Activated B cell treated with CpG ODN at 0.5 μM for 24 hours (primary cell): ENCODE results near the gene MYLK4. TPM values are rescaled to one million over a fixed set of nuclear protein-coding genes. Genes with fewer than 3 reads are reported as not detected.

Source experiments
- ATAC-seq: fragments of 200-7000 bp; cut with Tn5 transposase; one replicate; pipeline ENCODE4 v1.10.0; 2021; ENCODE audit warnings: low read depth, mild to moderate bottlenecking, moderate library complexity
- CTCF ChIA-PET: fragments of 350-600 bp; sonication (Branson Sonifier 250); formaldehyde crosslinking; loops from one replicate; lab custom pipeline; 2021; ENCODE audit warnings: antibody characterized with exemption; lab: Charles Lee
- POLR2A ChIA-PET: fragments of 350-600 bp; sonication (Branson Sonifier 250); formaldehyde crosslinking; loops from one replicate; lab custom pipeline; 2021; ENCODE audit warnings: antibody characterized with exemption; lab: Charles Lee
- DNase-seq: peaks from one replicate; pipeline ENCODE4 v3.0.0; 2022
- H3K27ac Mint-ChIP-seq: one replicate; pipeline ENCODE4 v1.8.0; 2020; ENCODE audit warnings: mixed read lengths
- H3K27me3 Mint-ChIP-seq: one replicate; pipeline ENCODE4 v1.8.0; 2021; ENCODE audit warnings: mixed read lengths
- H3K36me3 Mint-ChIP-seq: one replicate; pipeline ENCODE4 v1.8.0; 2021; ENCODE audit warnings: low read depth, mixed read lengths
- H3K4me1 Mint-ChIP-seq: one replicate; pipeline ENCODE4 v1.8.0; 2021; ENCODE audit warnings: mixed read lengths
- H3K4me3 Mint-ChIP-seq: one replicate; pipeline ENCODE4 v1.8.0; 2020; ENCODE audit warnings: mild to moderate bottlenecking, mixed read lengths
- H3K9me3 Mint-ChIP-seq: one replicate; pipeline ENCODE4 v1.8.0; 2020; ENCODE audit warnings: mixed read lengths
- intact Hi-C: fragments of 100-400 bp; cut with micrococcal nuclease; formaldehyde crosslinking; loops from one replicate; pipeline ENCODE4 v1.15.1; 2024
- total RNA-seq: library from RNA; stranded (reverse); gene quantifications from 2 replicates; pipeline ENCODE4 v1.2.3, GENCODE V29; 2022
- TF ChIP-seq, protein P1 (sequence below): fragments of 200-600 bp; IDR thresholded peaks from one replicate; pipeline ENCODE4 v1.8.0; 2022; ENCODE audit warnings: antibody characterized with exemption, mild to moderate bottlenecking

MYLK4 gene
- total RNA-seq, 1 donor from 2014 or later: 0.58 TPM

DNA sequence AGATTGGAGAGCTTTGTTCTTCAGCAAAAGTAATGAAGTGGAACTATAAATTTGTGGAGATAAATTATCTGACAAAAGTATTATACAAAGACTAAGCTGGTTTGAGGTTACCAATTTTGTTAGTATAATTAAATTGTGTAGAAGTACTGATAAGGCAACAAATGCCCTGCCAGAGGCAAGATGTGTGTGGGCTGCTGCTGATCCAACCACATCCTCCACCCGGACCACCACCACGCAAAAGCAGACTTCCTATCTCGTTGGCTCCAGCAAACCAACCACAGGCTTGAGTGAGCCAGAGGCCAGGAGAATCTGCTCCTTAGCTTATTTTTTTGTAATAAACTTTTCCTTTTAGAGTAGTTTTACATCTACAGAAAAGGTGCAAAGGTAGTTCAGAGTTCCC is 1.1 kb upstream of the MYLK4 start:
- H3K27me3 Mint-ChIP-seq: peaks cover 17% of the 10 kb centered on the region
- ChIA-PET CTCF (interaction anchor here (0.7 to 5.0 kb wide), 5 partner anchors 13 to 1210 kb away, joined by 3 to 50 read pairs (median 18); no protein-coding TSS in a partner anchor), POLR2A (no interaction called here)
- no peak for ATAC-seq
- no peak overlapping the region for H3K27ac Mint-ChIP-seq
- TF ChIP-seq, protein P1, sequence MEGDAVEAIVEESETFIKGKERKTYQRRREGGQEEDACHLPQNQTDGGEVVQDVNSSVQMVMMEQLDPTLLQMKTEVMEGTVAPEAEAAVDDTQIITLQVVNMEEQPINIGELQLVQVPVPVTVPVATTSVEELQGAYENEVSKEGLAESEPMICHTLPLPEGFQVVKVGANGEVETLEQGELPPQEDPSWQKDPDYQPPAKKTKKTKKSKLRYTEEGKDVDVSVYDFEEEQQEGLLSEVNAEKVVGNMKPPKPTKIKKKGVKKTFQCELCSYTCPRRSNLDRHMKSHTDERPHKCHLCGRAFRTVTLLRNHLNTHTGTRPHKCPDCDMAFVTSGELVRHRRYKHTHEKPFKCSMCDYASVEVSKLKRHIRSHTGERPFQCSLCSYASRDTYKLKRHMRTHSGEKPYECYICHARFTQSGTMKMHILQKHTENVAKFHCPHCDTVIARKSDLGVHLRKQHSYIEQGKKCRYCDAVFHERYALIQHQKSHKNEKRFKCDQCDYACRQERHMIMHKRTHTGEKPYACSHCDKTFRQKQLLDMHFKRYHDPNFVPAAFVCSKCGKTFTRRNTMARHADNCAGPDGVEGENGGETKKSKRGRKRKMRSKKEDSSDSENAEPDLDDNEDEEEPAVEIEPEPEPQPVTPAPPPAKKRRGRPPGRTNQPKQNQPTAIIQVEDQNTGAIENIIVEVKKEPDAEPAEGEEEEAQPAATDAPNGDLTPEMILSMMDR: no peak
- H3K4me3 Mint-ChIP-seq: no peak overlapping the region
- peaks cover 2% of the 10 kb centered on the region for H3K9me3 Mint-ChIP-seq
- H3K4me1 Mint-ChIP-seq: peaks cover 13% of the 10 kb centered on the region
- DNase-seq: no peak
- intact Hi-C loops: loop anchor here (2.0 to 10.0 kb wide), 2 partner anchors 19 to 117 kb away; no protein-coding TSS in a partner anchor
- no peaks in the 10 kb centered on the region for H3K36me3 Mint-ChIP-seq

DNA sequence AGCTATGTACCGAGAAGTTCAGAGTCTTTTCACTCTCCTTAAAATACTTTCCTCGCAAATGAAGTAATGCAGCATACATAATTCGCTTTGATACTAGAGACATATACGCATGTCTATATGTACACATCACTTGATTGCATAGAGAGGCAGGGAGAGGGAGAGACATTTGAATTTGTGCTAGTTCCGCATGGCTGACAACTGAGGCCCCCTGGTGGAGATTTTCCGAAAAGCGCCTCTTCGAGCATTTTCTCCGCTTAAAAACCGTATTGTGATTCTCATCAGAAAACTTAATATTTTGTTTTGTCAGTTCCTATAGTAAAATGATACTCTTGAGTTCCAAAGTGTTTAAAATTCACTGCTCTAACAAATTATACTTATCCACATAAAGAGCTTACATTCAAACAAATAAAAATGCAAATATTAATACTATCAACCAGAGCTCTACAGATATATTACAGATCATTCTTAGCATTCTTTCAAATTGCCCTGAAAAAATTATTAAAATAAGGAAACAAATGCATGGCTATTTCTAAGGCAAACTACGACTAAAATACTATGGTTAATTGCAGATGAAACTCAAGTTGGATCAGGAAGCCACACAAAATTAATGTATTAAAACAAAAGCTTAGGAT is 637 bp downstream of the MYLK4 start:
- no peaks in the 10 kb centered on the region for H3K36me3 Mint-ChIP-seq
- peaks cover 13% of the 10 kb centered on the region for H3K4me1 Mint-ChIP-seq
- CTCF ChIA-PET: interaction anchor here (0.8 to 5.0 kb wide), 14 partner anchors 9 to 1154 kb away, joined by 3 to 50 read pairs (median 4); no protein-coding TSS in a partner anchor
- no peak overlapping the region for H3K27ac Mint-ChIP-seq
- POLR2A ChIA-PET: interaction anchor here (1.3 kb wide), 1 partner anchor 17 kb away, joined by 5 read pairs; no protein-coding TSS in a partner anchor
- H3K4me3 Mint-ChIP-seq: no peak overlapping the region
- ATAC-seq (peak; percentile 76), DNase-seq (peak; percentile 53)
- TF ChIP-seq, protein P1: peak; percentile 79
- H3K9me3 Mint-ChIP-seq: peaks cover 2% of the 10 kb centered on the region
- H3K27me3 Mint-ChIP-seq: peaks cover 14% of the 10 kb centered on the region
- intact Hi-C loops: loop anchor here (1.0 to 10.0 kb wide), 4 partner anchors 12 to 1154 kb away; no protein-coding TSS in a partner anchor

DNA sequence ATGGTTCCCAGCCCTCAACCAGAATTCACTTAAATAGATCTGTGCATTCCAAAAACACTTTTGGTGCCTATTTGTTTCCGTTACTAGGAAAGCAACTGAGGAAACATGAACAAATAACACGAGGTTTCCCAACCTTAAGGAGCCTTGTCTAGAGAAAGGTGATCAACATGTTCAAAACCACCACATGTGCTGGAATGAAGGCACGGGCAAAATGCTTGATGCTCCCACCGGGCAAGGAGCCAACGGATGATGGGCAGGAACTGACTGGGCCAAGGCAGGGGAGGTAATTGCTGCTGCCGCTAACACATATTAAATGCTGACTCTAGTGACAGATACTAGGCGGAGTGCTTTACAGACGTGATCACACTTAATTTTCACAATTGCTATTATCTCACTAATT is 2.5 kb downstream of the MYLK4 start:
- intact Hi-C loops: no loop called here
- Mint-ChIP-seq H3K9me3 (no peaks in the 10 kb centered on the region), H3K27ac (no peak overlapping the region)

DNA sequence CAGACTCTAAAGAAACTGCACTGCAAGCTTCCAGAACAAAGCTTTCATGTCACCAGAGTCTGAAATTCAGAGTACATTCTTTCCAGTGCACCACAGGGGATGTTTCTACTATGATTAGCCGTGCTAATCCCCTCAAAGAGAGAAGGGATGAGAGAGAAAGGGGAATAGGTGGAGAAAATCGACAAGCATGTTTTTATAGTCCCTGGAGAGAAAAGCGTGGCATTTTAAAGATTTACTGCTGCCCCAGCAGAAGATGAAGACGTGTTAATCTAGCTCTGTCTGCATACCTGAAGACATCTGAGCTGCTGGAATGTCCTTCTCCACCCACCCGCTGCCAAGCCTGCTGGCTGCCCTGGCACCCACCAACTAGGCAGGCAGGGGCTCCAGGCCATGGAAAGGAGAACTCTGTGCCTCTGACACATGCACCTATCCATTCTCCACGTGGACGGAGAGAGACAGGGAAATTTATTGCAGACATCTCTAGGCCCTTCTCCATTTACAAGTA is 4.1 kb downstream of the MYLK4 start:
- H3K9me3 Mint-ChIP-seq: no peaks in the 10 kb centered on the region
- no peaks in the 10 kb centered on the region for H3K36me3 Mint-ChIP-seq
- intact Hi-C loops: no loop called here
- POLR2A ChIA-PET: interaction anchor here (0.5 to 0.9 kb wide), 3 partner anchors 9 to 20 kb away, joined by 3 to 14 read pairs (median 4); no protein-coding TSS in a partner anchor
- CTCF ChIA-PET: no interaction called here
- H3K4me3 Mint-ChIP-seq: no peak overlapping the region
- TF ChIP-seq, protein P1: no peak
- H3K27ac Mint-ChIP-seq: no peak overlapping the region
- H3K27me3 Mint-ChIP-seq: peaks cover 10% of the 10 kb centered on the region
- no peak for ATAC-seq
- H3K4me1 Mint-ChIP-seq: peaks cover 5% of the 10 kb centered on the region
- DNase-seq: no peak

More for the DNA sequence above, 2.5 kb downstream of the MYLK4 start:
- ChIA-PET POLR2A (no interaction called here), CTCF (interaction anchor here (3.2 to 5.0 kb wide), 3 partner anchors 10 to 15 kb away, joined by 28 to 50 read pairs (median 31); no protein-coding TSS in a partner anchor)
- DNase-seq (no peak), ATAC-seq (no peak)
- no peaks in the 10 kb centered on the region for H3K36me3 Mint-ChIP-seq
- H3K27me3 Mint-ChIP-seq: peaks cover 14% of the 10 kb centered on the region
- H3K4me3 Mint-ChIP-seq: no peak overlapping the region
- peaks cover 7% of the 10 kb centered on the region for H3K4me1 Mint-ChIP-seq
- TF ChIP-seq, protein P1: no peak

DNA sequence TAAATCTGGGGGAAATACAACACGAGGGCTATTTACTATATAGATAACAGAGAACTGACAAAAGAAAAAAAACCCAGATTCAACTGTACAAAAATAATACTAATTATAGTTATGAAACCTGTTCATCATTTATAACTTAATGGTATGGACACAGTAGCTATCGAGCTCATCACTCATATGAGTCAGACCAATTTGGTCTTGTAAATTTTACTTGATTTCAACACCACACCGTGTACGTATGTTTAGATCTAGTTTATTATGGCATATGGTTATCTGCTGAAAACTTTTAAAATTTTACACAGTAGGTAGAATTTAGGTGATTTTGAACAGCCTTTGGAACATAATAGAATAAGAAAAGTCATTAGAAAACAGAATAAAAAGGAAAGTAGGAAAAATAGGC is 5.5 kb downstream of the MYLK4 start:
- Mint-ChIP-seq H3K9me3 (no peaks in the 10 kb centered on the region), H3K27me3 (peaks cover 3% of the 10 kb centered on the region), H3K36me3 (no peaks in the 10 kb centered on the region), H3K27ac (no peak overlapping the region), H3K4me3 (no peak overlapping the region), H3K4me1 (peaks cover 5% of the 10 kb centered on the region)
- TF ChIP-seq, protein P1: no peak
- ChIA-PET CTCF (no interaction called here), POLR2A (no interaction called here)
- intact Hi-C loops: no loop called here
- DNase-seq (no peak), ATAC-seq (no peak)
